ENCODE measurements around the gene PTER. TPM values are rescaled to one million over a fixed set of nuclear protein-coding genes. Genes with fewer than 3 reads are reported as not detected.

PTER gene
- total and polyA plus RNA-seq, 7 donors: 5.4 to 10.6 (median 6.8) TPM

GRCh38 chr10:16472828-16473227 lies 36.0 kb downstream of the PTER start:
- no peaks in the 10 kb centered on the region for H3K4me1 ChIP-seq
- 86 to 90% (median 88%) methylated on average over 3 of the region's 3 CpGs for WGBS, 3 donors
- no peak for TF ChIP-seq CTCF (IDR thresholded peaks at IDR 0.05)
- ATAC-seq (no peak), DNase-seq (no peak)
- no peaks in the 10 kb centered on the region for H3K9me3 ChIP-seq
- H3K4me3 ChIP-seq: no peak overlapping the region
- intact Hi-C loops (cut with DNase I): no loop called here
- H3K27ac ChIP-seq: no peak overlapping the region
- H3K27me3 ChIP-seq (ENCODE audit: insufficient read depth in 3 of 3, low read length in 2 of 3): no peaks in the 10 kb centered on the region
- no peaks in the 10 kb centered on the region for H3K36me3 ChIP-seq (ENCODE audit: insufficient read depth in 1 of 2, low read depth in 1 of 2)

GRCh38 chr10:16477757-16478156 lies 40.9 kb downstream of the PTER start:
- intact Hi-C loops (cut with DNase I): no loop called here
- no peak for DNase-seq

GRCh38 chr10:16478801-16479200 lies 42.0 kb downstream of the PTER start:
- H3K9me3 ChIP-seq: no peaks in the 10 kb centered on the region
- no peaks in the 10 kb centered on the region for H3K4me1 ChIP-seq
- H3K27ac ChIP-seq: no peak overlapping the region
- H3K36me3 ChIP-seq (ENCODE audit: insufficient read depth in 1 of 2, low read depth in 1 of 2): no peaks in the 10 kb centered on the region
- 88 to 91% (median 89%) methylated on average over 4 of the region's 4 CpGs for WGBS, 3 donors
- no peak for DNase-seq
- intact Hi-C loops (cut with DNase I): no loop called here
- no peak overlapping the region for H3K4me3 ChIP-seq
- ATAC-seq: no peak
- no peak for TF ChIP-seq CTCF (IDR thresholded peaks at IDR 0.05)
- no peaks in the 10 kb centered on the region for H3K27me3 ChIP-seq (ENCODE audit: insufficient read depth in 3 of 3, low read length in 2 of 3)

More at GRCh38 chr10:16477757-16478156, 40.9 kb downstream of the PTER start:
- no peak overlapping the region for H3K27ac ChIP-seq
- ATAC-seq: no peak
- no peak for TF ChIP-seq CTCF (IDR thresholded peaks at IDR 0.05)
- WGBS, 3 donors: 40 to 44% (median 42%) methylated on average over 1 of the region's 1 CpG
- no peaks in the 10 kb centered on the region for H3K36me3 ChIP-seq (ENCODE audit: insufficient read depth in 1 of 2, low read depth in 1 of 2)
- no peak overlapping the region for H3K4me3 ChIP-seq
- H3K9me3 ChIP-seq: no peaks in the 10 kb centered on the region
- H3K4me1 ChIP-seq: no peaks in the 10 kb centered on the region
- H3K27me3 ChIP-seq (ENCODE audit: insufficient read depth in 3 of 3, low read length in 2 of 3): no peaks in the 10 kb centered on the region

GRCh38 chr10:16481052-16481728 lies 44.4 kb downstream of the PTER start:
- intact Hi-C loops (cut with DNase I): no loop called here
- H3K27me3 ChIP-seq (ENCODE audit: insufficient read depth in 3 of 3, low read length in 2 of 3): no peaks in the 10 kb centered on the region
- no peaks in the 10 kb centered on the region for H3K4me1 ChIP-seq
- 58 to 70% (median 60%) methylated on average over 5 of the region's 5 CpGs for WGBS, 3 donors
- H3K4me3 ChIP-seq: no peak overlapping the region
- peaks cover 0 to 2% of the 10 kb centered on the region in 2 donors for H3K36me3 ChIP-seq (ENCODE audit: insufficient read depth in 1 of 2, low read depth in 1 of 2)
- ATAC-seq (no peak), DNase-seq (no peak)
- H3K9me3 ChIP-seq: no peaks in the 10 kb centered on the region
- TF ChIP-seq CTCF (IDR thresholded peaks at IDR 0.05): no peak
- H3K27ac ChIP-seq: no peak overlapping the region
